A549 (cell line): ENCODE measurements around the gene INSC.
A peak's percentile ranks its signal among the peaks of the same experiment; 100 is the strongest.

Experiments
- CEBPB ChIP-seq, 2 experiments: fragments of >200 bp in 1 of 2; sonication (Bioruptor Twin) in 1 of 2; formaldehyde crosslinking in 1 of 2; IDR thresholded peaks; 2 replicates each; pipeline ENCODE4 v1.6.1; 2012 to 2016
- CTCF ChIP-seq: fragments of >200 bp; sonication (Bioruptor Twin); formaldehyde crosslinking; IDR thresholded peaks from 3 replicates; pipeline ENCODE4 v1.5.1; 2016
- ESRRA ChIP-seq: fragments of 150-350 bp; IDR thresholded peaks from 2 replicates; pipeline ENCODE4 v1.6.1; 2014; ENCODE audit warnings: mild to moderate bottlenecking, low read length, borderline replicate concordance
- NFE2L2 ChIP-seq: fragments of 150-350 bp; conservative IDR thresholded peaks from 2 replicates; pipeline ENCODE4 v1.6.1; 2014; ENCODE audit warnings: low read length
- NR3C1 ChIP-seq: fragments of >200 bp; sonication (Bioruptor Twin); formaldehyde crosslinking; IDR thresholded peaks from 3 replicates; pipeline ENCODE4 v1.6.1; 2017
- PHF8 ChIP-seq: fragments of 200-600 bp; sonication (generic); IDR thresholded peaks from 2 replicates; pipeline ENCODE4 v1.6.1; 2016; ENCODE audit warnings: low read depth, mild to moderate bottlenecking, antibody characterized with exemption, moderate library complexity, borderline replicate concordance
- POLR2A ChIP-seq: IDR thresholded peaks from 2 replicates; pipeline ENCODE4 v1.6.1; 2012; ENCODE audit warnings: mild to moderate bottlenecking, low read length
- RAD21 ChIP-seq, 2 experiments: fragments of >200 bp in 1 of 2; sonication (Bioruptor Twin) in 1 of 2; formaldehyde crosslinking in 1 of 2; IDR thresholded peaks in 1 of 2; conservative IDR thresholded peaks in 1 of 2; 2 replicates in 1 of 2; 3 replicates in 1 of 2; pipeline ENCODE4 v1.6.1; 2012 to 2018; ENCODE audit warnings: inconsistent platforms in 1 of 2
- RFX5 ChIP-seq: fragments of 450-650 bp; IDR thresholded peaks from 2 replicates; pipeline ENCODE4 v1.7.1; 2014; ENCODE audit warnings: antibody characterized with exemption, mild to moderate bottlenecking, moderate library complexity
- SMC3 ChIP-seq: fragments of >200 bp; sonication (Bioruptor Twin); formaldehyde crosslinking; IDR thresholded peaks from 3 replicates; pipeline ENCODE4 v1.6.1; 2018; ENCODE audit warnings: inconsistent platforms
- SREBF2 ChIP-seq: fragments of 450-650 bp; IDR thresholded peaks from 2 replicates; pipeline ENCODE4 v1.6.1; 2014; ENCODE audit warnings: mild to moderate bottlenecking, moderate library complexity

- no peak for TF ChIP-seq POLR2A
- no peak for TF ChIP-seq CTCF
- peak; percentile 78 to 83 for TF ChIP-seq CEBPB (IDR thresholded peaks at IDR 0.05)
- no peak for TF ChIP-seq SMC3
- no peak for TF ChIP-seq RAD21 (conservative IDR thresholded peaks at IDR 0.05 in 1 of 2, IDR thresholded peaks at IDR 0.05 in 1 of 2)
- TF ChIP-seq ESRRA: no peak
- no peak for TF ChIP-seq PHF8
- no peak for TF ChIP-seq RFX5
- no peak for TF ChIP-seq NFE2L2
- TF ChIP-seq NR3C1: no peak
- TF ChIP-seq SREBF2: no peak
These were observed 41.1 kb upstream of the INSC start, which contains the start of gene CALCB for GRCh38 chr11:15073361-15074205.
